ENCODE data around the gene GLP1R. TPM values are rescaled to one million over a fixed set of nuclear protein-coding genes. Genes with fewer than 3 reads are reported as not detected.

GLP1R gene
- polyA plus RNA-seq, 1 of the 3 experiments (the other 2 are of a cell fraction) = not detected

- TF ChIP-seq CTCF (IDR thresholded peaks at IDR 0.05) (no peak), MXI1 (IDR thresholded peaks at IDR 0.05; ENCODE audit: low read depth, low read length) (no peak), GABPA (IDR thresholded peaks at IDR 0.05; ENCODE audit: low read depth) (no peak), RCOR1 (IDR thresholded peaks at IDR 0.05; ENCODE audit: low read length) (no peak), ZBTB33 (IDR thresholded peaks at IDR 0.05; ENCODE audit: borderline replicate concordance, low read depth) (no peak), JUND (IDR thresholded peaks at IDR 0.05) (no peak)
Observed at GRCh38 chr6:39075010-39075686, 26.6 kb downstream of the GLP1R start (continued).

DNA sequence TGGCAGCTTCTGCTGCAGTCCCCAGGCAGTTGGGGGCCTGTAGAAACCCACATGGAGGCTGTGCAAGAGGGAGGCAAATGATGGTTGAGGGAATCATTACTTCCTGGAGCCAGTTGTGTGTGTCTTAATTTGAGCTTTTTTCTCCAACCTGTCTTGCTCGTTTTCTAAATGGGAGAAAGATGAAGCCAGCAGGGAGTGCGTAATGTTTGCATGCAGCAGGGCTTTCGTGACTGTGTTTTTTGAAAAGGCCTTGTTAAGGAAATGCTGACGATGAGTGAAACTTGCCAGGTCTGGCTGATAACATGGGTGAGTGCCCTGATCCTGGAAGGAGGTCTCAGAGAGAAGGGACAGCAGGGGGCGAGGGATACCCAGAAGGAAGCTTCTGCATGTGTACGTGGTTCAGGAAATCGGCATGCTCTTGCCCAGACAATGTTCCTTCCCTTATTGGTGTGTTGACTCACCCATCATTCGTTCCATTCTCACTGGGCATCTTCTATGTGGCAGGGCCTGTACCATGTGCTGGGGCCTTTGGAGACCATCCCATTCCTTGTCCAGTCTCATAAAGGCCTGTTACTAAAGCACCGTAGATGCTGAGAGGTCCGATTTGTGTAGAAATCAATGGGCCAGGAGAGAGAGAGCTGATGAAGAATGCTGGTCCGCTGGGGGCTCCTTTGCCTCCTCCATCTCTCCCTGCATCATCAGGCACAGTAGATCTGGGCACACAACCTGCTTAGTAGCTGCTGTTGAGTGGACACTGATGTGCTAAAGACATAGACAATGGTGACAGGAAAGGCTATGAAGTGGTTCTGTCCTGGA is 27.4 kb downstream of the GLP1R start:
- Histone ChIP-seq H3K9me3 (no peaks in the 10 kb centered on the region), H3K36me3 (replicated peaks in 1 of 2; ENCODE audit: control insufficient read depth in 1 of 2, insufficient read depth in 2 of 2, low read length in 1 of 2) (no peaks in the 10 kb centered on the region), H3K79me2 (ENCODE audit: insufficient read depth) (no peaks in the 10 kb centered on the region), H3F3A (replicated peaks; ENCODE audit: insufficient read depth) (no peaks in the 10 kb centered on the region), H3K27ac (ENCODE audit: low read depth in 2 of 2, low read length in 1 of 2) (no peak overlapping the region), H3K27me3 (ENCODE audit: insufficient read depth) (no peaks in the 10 kb centered on the region), H3K4me1 (ENCODE audit: control insufficient read depth in 1 of 2, insufficient read depth in 2 of 2, low read depth in 1 of 2, low read length in 1 of 2) (no peaks in the 10 kb centered on the region), H4K20me1 (ENCODE audit: insufficient read depth) (no peaks in the 10 kb centered on the region), H3K4me2 (no peak overlapping the region), H3K9ac (no peak overlapping the region), H3K4me3 (ENCODE audit: low read depth in 2 of 2, low read length in 1 of 2) (no peak overlapping the region), H3K9me2 (no peaks in the 10 kb centered on the region), H2AFZ (ENCODE audit: low read depth) (no peak overlapping the region)
- no peak for DNase-seq
- WGBS (ENCODE audit: low lambda C conversion rate) = 55% methylated on average over 11 of the region's 11 CpGs
- CTCF ChIA-PET = interaction anchor here (1.4 kb wide), 1 partner anchor 17 kb away, joined by 3 read pairs; no protein-coding TSS in a partner anchor
- POLR2A ChIA-PET = no interaction called here
- TF ChIP-seq, protein P1, sequence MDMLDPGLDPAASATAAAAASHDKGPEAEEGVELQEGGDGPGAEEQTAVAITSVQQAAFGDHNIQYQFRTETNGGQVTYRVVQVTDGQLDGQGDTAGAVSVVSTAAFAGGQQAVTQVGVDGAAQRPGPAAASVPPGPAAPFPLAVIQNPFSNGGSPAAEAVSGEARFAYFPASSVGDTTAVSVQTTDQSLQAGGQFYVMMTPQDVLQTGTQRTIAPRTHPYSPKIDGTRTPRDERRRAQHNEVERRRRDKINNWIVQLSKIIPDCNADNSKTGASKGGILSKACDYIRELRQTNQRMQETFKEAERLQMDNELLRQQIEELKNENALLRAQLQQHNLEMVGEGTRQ (IDR thresholded peaks at IDR 0.05; ENCODE audit: borderline replicate concordance, low read depth, low read length) = no peak
- no peak for TF ChIP-seq TCF12 (IDR thresholded peaks at IDR 0.05)
- TF ChIP-seq CHD2 (IDR thresholded peaks at IDR 0.05; ENCODE audit: low read length, partially characterized antibody) = no peak
- TF ChIP-seq RFX5 (IDR thresholded peaks at IDR 0.05; ENCODE audit: low read length) = no peak
- TF ChIP-seq, protein P2, sequence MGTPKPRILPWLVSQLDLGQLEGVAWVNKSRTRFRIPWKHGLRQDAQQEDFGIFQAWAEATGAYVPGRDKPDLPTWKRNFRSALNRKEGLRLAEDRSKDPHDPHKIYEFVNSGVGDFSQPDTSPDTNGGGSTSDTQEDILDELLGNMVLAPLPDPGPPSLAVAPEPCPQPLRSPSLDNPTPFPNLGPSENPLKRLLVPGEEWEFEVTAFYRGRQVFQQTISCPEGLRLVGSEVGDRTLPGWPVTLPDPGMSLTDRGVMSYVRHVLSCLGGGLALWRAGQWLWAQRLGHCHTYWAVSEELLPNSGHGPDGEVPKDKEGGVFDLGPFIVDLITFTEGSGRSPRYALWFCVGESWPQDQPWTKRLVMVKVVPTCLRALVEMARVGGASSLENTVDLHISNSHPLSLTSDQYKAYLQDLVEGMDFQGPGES (IDR thresholded peaks at IDR 0.05; ENCODE audit: low read depth, low read length) = no peak
- no peak for TF ChIP-seq GABPA (IDR thresholded peaks at IDR 0.05; ENCODE audit: low read depth)
- TF ChIP-seq PBX3 (IDR thresholded peaks at IDR 0.05) = no peak
- TF ChIP-seq, protein P3, sequence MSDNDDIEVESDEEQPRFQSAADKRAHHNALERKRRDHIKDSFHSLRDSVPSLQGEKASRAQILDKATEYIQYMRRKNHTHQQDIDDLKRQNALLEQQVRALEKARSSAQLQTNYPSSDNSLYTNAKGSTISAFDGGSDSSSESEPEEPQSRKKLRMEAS (IDR thresholded peaks at IDR 0.05; ENCODE audit: low read depth) = no peak
- no peak for TF ChIP-seq SIN3A (IDR thresholded peaks at IDR 0.05; ENCODE audit: borderline replicate concordance, low read depth, low read length)
- TF ChIP-seq FOSL2 (IDR thresholded peaks at IDR 0.05; ENCODE audit: borderline replicate concordance, low read depth) = no peak
- TF ChIP-seq RXRA (IDR thresholded peaks at IDR 0.05; ENCODE audit: borderline replicate concordance, low read depth) = no peak
- no peak for TF ChIP-seq ZBTB33 (IDR thresholded peaks at IDR 0.05; ENCODE audit: borderline replicate concordance, low read depth)
- no peak for TF ChIP-seq MEF2A (IDR thresholded peaks at IDR 0.05; ENCODE audit: borderline replicate concordance, low read depth)
- no peak for TF ChIP-seq JUND (IDR thresholded peaks at IDR 0.05)
- no peak for TF ChIP-seq GATA2 (CRISPR knock-in tag; IDR thresholded peaks at IDR 0.05)
- no peak for TF ChIP-seq EZH2phosphoT487 (IDR thresholded peaks at IDR 0.05; ENCODE audit: borderline replicate concordance, low read depth)

All from SK-N-SH (cell line).